Measurements from ENCODE around the gene CD46. TPM values are rescaled to one million over a fixed set of nuclear protein-coding genes. Genes with fewer than 3 reads are reported as not detected.
A peak's percentile ranks its signal among the peaks of the same experiment; 100 is the strongest.

CD46 gene
- total and polyA plus RNA-seq, 3 donors from 2014 or later: 80.7 to 130 (median 107) TPM

DNA sequence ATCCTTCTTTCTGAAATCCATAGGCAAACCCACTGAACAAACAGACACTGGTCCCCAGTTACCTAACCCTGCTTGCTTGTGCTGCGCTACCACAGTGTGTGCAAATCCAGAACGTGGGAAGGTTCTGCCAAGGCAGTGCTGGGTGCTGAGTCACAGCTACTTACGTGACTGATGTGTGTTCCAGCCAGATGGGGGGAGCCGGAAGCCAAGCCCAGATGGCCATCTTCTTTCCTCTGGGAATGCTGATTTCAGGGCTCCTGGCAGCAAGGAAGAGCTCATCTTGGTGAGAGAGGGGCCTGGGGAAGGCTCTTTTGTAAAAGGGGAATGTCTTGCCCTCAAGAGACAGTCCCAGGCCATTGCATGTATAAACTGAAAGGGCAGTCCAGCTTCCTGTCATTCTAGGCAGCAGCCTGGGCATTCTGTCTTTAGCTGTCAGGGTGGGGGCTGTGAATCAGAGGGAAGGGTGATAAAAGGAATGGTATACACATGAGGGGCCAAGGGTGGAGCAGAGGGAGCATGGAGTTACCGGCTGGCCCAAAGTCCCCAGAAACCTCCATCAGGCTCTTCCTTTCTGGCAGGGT, 54.1 kb downstream of the CD46 start:
- no peaks in the 10 kb centered on the region for H3K36me3 ChIP-seq (ENCODE audit: low read depth, missing control alignments)
- intact Hi-C loops (cut with DNase I; ENCODE audit: low total_unique reads): no loop called here

DNA sequence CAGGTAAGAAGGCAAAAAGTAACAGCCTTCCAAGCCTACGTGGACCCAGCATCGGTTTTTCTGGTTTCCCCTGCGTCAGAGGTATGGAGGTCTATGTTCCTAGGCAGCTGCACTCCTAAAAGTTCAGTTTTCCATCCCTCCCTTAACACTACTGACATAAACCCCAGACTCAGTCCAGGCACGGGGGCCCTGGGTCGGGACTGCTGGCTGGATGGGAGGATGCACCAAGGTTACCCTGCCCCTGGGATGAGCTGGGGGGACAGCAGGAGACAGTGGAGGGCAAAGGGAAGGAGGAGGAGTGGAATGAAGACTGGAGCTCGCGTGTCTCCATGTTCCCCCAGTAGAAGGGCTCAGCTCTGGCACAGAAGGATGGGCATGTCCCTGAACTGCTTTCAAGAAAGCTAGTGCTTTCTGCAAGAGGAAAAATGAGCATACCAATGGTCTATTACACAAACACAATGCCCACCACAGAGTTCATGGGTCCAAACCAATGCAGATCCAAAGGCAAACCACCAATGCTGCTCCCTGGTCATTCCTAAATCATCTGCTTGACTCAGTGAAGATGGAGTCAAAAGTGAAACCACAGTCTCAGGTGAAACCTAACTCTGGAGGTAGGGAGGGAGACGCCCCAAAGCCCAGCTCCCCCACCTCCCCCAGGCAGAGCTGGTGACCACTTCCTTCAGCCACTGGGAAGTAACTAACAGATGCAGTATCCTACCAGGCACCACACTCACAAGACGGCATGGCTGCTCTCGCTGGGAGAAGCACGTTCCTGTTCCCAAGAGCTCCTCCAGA, 54.9 kb downstream of the CD46 start:
- Histone ChIP-seq H3K4me3 (no peak overlapping the region), H3K27ac (peak overlapping the region in 1 of 2 donors; percentile 54), H3K4me1 (peaks cover 7% of the 10 kb centered on the region), H3K36me3 (ENCODE audit: low read depth, missing control alignments) (no peaks in the 10 kb centered on the region), H3K27me3 (no peaks in the 10 kb centered on the region), H3K9me3 (no peaks in the 10 kb centered on the region)
- DNase-seq: no peak
- 84 to 89% methylated on average over 11 of the region's 11 CpGs for WGBS, 2 donors
- intact Hi-C loops (cut with DNase I; ENCODE audit: low total_unique reads): no loop called here
- no peak for TF ChIP-seq POLR2A (IDR thresholded peaks at IDR 0.05)
- TF ChIP-seq, protein P1, sequence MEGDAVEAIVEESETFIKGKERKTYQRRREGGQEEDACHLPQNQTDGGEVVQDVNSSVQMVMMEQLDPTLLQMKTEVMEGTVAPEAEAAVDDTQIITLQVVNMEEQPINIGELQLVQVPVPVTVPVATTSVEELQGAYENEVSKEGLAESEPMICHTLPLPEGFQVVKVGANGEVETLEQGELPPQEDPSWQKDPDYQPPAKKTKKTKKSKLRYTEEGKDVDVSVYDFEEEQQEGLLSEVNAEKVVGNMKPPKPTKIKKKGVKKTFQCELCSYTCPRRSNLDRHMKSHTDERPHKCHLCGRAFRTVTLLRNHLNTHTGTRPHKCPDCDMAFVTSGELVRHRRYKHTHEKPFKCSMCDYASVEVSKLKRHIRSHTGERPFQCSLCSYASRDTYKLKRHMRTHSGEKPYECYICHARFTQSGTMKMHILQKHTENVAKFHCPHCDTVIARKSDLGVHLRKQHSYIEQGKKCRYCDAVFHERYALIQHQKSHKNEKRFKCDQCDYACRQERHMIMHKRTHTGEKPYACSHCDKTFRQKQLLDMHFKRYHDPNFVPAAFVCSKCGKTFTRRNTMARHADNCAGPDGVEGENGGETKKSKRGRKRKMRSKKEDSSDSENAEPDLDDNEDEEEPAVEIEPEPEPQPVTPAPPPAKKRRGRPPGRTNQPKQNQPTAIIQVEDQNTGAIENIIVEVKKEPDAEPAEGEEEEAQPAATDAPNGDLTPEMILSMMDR (IDR thresholded peaks at IDR 0.05): no peak

More for the DNA sequence above, 54.1 kb downstream of the CD46 start:
- Histone ChIP-seq H3K4me1 (peaks cover 7% of the 10 kb centered on the region), H3K27ac (peak overlapping the region in 1 of 2 donors; percentile 54), H3K9me3 (no peaks in the 10 kb centered on the region), H3K4me3 (no peak overlapping the region), H3K27me3 (no peaks in the 10 kb centered on the region)
- DNase-seq: no peak
- TF ChIP-seq POLR2A (IDR thresholded peaks at IDR 0.05): no peak
- TF ChIP-seq, protein P1 (IDR thresholded peaks at IDR 0.05): no peak
- WGBS, 2 donors: 65 to 93% methylated on average over 2 to 5 of the region's 5 CpGs

DNA sequence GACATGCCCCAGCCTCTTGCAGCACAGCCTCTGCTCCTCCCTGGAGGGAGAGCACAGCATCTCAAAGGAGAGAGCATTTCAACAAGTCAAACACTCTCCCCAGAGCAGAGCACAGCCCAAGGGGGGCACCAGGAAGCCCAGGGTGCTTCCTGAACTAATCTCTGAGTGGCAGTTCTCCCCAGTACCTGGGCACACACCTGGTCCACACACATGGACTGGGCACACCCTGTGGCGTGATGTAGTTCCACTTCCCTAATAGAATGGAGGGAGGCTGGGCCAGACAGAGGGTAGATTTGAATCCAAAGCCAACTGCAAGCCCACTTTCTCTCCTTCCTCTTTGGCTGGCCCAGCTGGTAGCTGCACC, 55.5 kb downstream of the CD46 start:
- Histone ChIP-seq H3K36me3 (ENCODE audit: low read depth, missing control alignments) (no peaks in the 10 kb centered on the region), H3K27ac (peak overlapping the region in 1 of 2 donors; percentile 36), H3K4me1 (peaks cover 9% of the 10 kb centered on the region), H3K27me3 (no peaks in the 10 kb centered on the region), H3K9me3 (no peaks in the 10 kb centered on the region), H3K4me3 (no peak overlapping the region)
- TF ChIP-seq POLR2A (IDR thresholded peaks at IDR 0.05): no peak
- TF ChIP-seq, protein P1 (IDR thresholded peaks at IDR 0.05): no peak
- DNase-seq: no peak
- WGBS, 2 donors: 89 to 100% methylated on average over 1 of the region's 1 CpG
- intact Hi-C loops (cut with DNase I; ENCODE audit: low total_unique reads): no loop called here

DNA sequence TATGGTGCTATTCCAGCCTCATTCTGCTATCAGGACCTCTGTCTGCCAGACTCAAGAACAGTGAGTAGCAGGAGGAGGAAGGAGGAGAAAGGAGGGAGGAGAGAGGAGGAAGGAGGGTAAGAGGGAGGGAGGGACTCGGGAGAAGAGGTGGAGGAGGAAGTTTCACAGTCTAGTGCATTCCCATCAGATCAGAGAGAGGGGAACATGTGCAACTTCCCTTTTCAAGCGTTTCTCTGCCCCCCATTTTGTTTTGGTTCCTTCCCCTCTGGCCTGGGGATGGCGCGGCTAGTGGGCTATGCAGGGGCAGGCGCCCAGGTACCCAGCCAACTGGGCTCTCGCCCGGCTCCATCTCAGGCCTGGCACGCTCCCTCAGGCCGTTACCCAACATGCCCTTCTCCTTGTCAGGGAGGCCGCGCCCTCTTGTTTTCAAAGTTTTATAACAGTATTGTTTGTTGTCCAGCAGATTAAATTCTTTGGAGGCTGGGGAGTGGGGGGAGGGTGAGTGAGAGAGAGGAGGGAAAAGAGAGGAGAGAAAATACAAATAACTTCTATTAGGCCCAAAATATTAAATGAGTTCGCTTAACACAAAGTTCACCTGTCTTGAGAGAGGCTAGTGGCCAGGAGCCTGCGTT, 56.0 kb downstream of the CD46 start:
- 68 to 73% methylated on average over 13 of the region's 13 CpGs for WGBS, 2 donors
- H3K27ac ChIP-seq: peak overlapping the region in 1 of 2 donors; percentile 36
- H3K4me1 ChIP-seq: peaks cover 12% of the 10 kb centered on the region

More for the DNA sequence above, 56.0 kb downstream of the CD46 start:
- Histone ChIP-seq H3K4me3 (no peak overlapping the region), H3K9me3 (no peaks in the 10 kb centered on the region), H3K36me3 (ENCODE audit: low read depth, missing control alignments) (no peaks in the 10 kb centered on the region), H3K27me3 (no peaks in the 10 kb centered on the region)
- DNase-seq: no peak
- TF ChIP-seq, protein P1 (IDR thresholded peaks at IDR 0.05): no peak
- no peak for TF ChIP-seq POLR2A (IDR thresholded peaks at IDR 0.05)
- intact Hi-C loops (cut with DNase I; ENCODE audit: low total_unique reads): no loop called here

Measured in testis (tissue), 3 donors.